H1 (cell line): ENCODE results near the gene PCIF1. TPM values are rescaled to one million over a fixed set of nuclear protein-coding genes. Genes with fewer than 3 reads are reported as not detected.

Source experiments
- CTCF ChIA-PET: fragments of 300-600 bp; sonication (Branson Sonifier 250); formaldehyde crosslinking; loops from one replicate; lab custom pipeline; 2021; ENCODE audit not compliant: partially characterized antibody; lab: Charles Lee
- POLR2A ChIA-PET: fragments of 300-600 bp; sonication (Branson Sonifier 250); formaldehyde crosslinking; loops from one replicate; lab custom pipeline; 2021; ENCODE audit warnings: inconsistent platforms; ENCODE audit not compliant: partially characterized antibody; lab: Charles Lee
- DNase-seq, 2 experiments: peaks; one replicate each; pipeline versions ENCODE4 v3.0.0 to v3.0.0-alpha.2; 2010 to 2022; ENCODE audit warnings: low spot score in 2 of 2, low read depth in 1 of 2, mixed read lengths in 1 of 2
- FAIRE-seq: peaks from 2 replicates; lab custom pipeline; 2011; peaks lifted over from hg19 to GRCh38; lab: Jason Lieb, UNC
- H2AFZ ChIP-seq: 2 replicates; pipeline ENCODE4 v1.8.1; 2012; ENCODE audit warnings: low read length, inconsistent platforms
- H2AK5ac ChIP-seq: 2 replicates; pipeline ENCODE4 v1.6.1; 2013; ENCODE audit warnings: low read depth, low read length
- H2BK120ac ChIP-seq: replicated peaks from 2 replicates; pipeline ENCODE3; 2013; ENCODE audit warnings: low read depth, low read length, inconsistent platforms
- H2BK12ac ChIP-seq: 2 replicates; pipeline ENCODE4 v1.6.1; 2013; ENCODE audit warnings: low read depth, low read length
- H2BK15ac ChIP-seq: 2 replicates; pipeline ENCODE4 v1.6.1; 2013; ENCODE audit warnings: low read length
- H2BK20ac ChIP-seq: 2 replicates; pipeline ENCODE4 v1.6.1; 2013; ENCODE audit warnings: low read length
- H2BK5ac ChIP-seq: 2 replicates; pipeline ENCODE4 v1.6.1; 2013; ENCODE audit warnings: low read depth, low read length
- H3K14ac ChIP-seq: 2 replicates; pipeline ENCODE4 v1.6.1; 2013; ENCODE audit warnings: inconsistent platforms; ENCODE audit not compliant: insufficient read length
- H3K18ac ChIP-seq: 2 replicates; pipeline ENCODE4 v1.6.1; 2013; ENCODE audit warnings: low read length; ENCODE audit errors: extremely low read depth
- H3K23ac ChIP-seq: 2 replicates; pipeline ENCODE4 v1.6.1; 2013; ENCODE audit warnings: inconsistent platforms; ENCODE audit not compliant: insufficient read length
- H3K23me2 ChIP-seq: 2 replicates; pipeline ENCODE4 v1.6.1; 2013; ENCODE audit warnings: low read depth, low read length
- H3K27ac ChIP-seq: 2 replicates; pipeline ENCODE4 v1.6.1; 2011; ENCODE audit warnings: low read depth, low read length, inconsistent platforms
- H3K27me3 ChIP-seq, 4 experiments: replicated peaks in 1 of 4; 1 replicate in 1 of 4; 2 replicates in 3 of 4; pipeline versions ENCODE4 v1.6.1 to v1.8.1; 2011 to 2013; ENCODE audit warnings: low read length in 3 of 4, mild to moderate bottlenecking in 3 of 4, inconsistent platforms in 2 of 4, mixed read lengths in 2 of 4, moderate library complexity in 1 of 4; ENCODE audit not compliant: control insufficient read depth in 3 of 4, insufficient read depth in 3 of 4; ENCODE audit errors: extremely low read depth in 1 of 4
- H3K36me3 ChIP-seq, 4 experiments: 2 replicates each; pipeline versions ENCODE4 v1.6.1 to v1.8.1; 2011 to 2013; ENCODE audit warnings: mild to moderate bottlenecking in 4 of 4, low read length in 3 of 4, moderate library complexity in 2 of 4, control low read depth in 1 of 4, inconsistent platforms in 1 of 4; ENCODE audit not compliant: insufficient read depth in 4 of 4, control insufficient read depth in 2 of 4
- H3K4ac ChIP-seq: replicated peaks from 2 replicates; pipeline ENCODE3; 2013; ENCODE audit warnings: low read length, low read depth, mixed read lengths, inconsistent platforms; ENCODE audit not compliant: insufficient read length
- H3K4me1 ChIP-seq, 4 experiments: replicated peaks in 1 of 4; 1 replicate in 1 of 4; 2 replicates in 3 of 4; pipeline versions ENCODE4 v1.6.1 to v1.8.1; 2011 to 2013; ENCODE audit warnings: low read length in 3 of 4, inconsistent platforms in 2 of 4, mixed read lengths in 1 of 4; ENCODE audit not compliant: insufficient read depth in 4 of 4, control insufficient read depth in 3 of 4
- H3K4me2 ChIP-seq, 2 experiments: 2 replicates each; pipeline versions ENCODE4 v1.6.1 to v1.8.1; 2011 to 2013; ENCODE audit warnings: low read depth in 2 of 2, low read length in 2 of 2, control low read depth in 1 of 2, inconsistent platforms in 1 of 2, mild to moderate bottlenecking in 1 of 2; ENCODE audit not compliant: insufficient read depth in 1 of 2
- H3K4me3 ChIP-seq, 4 experiments: fragments of 200-600, 300-600 bp in 1 of 4; sonication (generic), shearing (Covaris generic), sonication (Bioruptor Twin) in 1 of 4; 2 replicates each; pipeline versions ENCODE4 v1.5.1 to v1.8.1; 2011 to 2016; ENCODE audit warnings: low read length in 4 of 4, low read depth in 3 of 4, control low read depth in 2 of 4, inconsistent platforms in 2 of 4, mild to moderate bottlenecking in 2 of 4, mixed read lengths in 1 of 4, moderate library complexity in 1 of 4; ENCODE audit not compliant: insufficient read depth in 2 of 4; ENCODE audit errors: extremely low read depth in 1 of 4
- H3K56ac ChIP-seq: replicated peaks from 2 replicates; pipeline ENCODE3; 2013; ENCODE audit warnings: low read depth, mild to moderate bottlenecking, mixed read lengths, low read length, inconsistent platforms; ENCODE audit not compliant: insufficient read length
- H3K79me1 ChIP-seq: 2 replicates; pipeline ENCODE4 v1.6.1; 2013; ENCODE audit warnings: low read depth, low read length, control low read depth
- H3K79me2 ChIP-seq, 2 experiments: 2 replicates each; pipeline versions ENCODE4 v1.6.1 to v1.8.1; 2012 to 2013; ENCODE audit warnings: low read length in 2 of 2, mild to moderate bottlenecking in 2 of 2, inconsistent platforms in 1 of 2; ENCODE audit not compliant: insufficient read depth in 2 of 2, control insufficient read depth in 1 of 2
- H3K9ac ChIP-seq, 4 experiments: replicated peaks in 1 of 4; 1 replicate in 1 of 4; 2 replicates in 3 of 4; pipeline versions ENCODE4 v1.6.1 to v1.8.1; 2011 to 2013; ENCODE audit warnings: low read depth in 3 of 4, low read length in 3 of 4, control low read depth in 2 of 4, mild to moderate bottlenecking in 2 of 4, moderate library complexity in 2 of 4, inconsistent platforms in 1 of 4; ENCODE audit errors: extremely low read depth in 1 of 4
- H3K9me3 ChIP-seq, 2 experiments: 2 replicates each; pipeline versions ENCODE4 v1.6.1 to v1.8.1; 2012 to 2013; ENCODE audit warnings: mild to moderate bottlenecking in 2 of 2, moderate library complexity in 2 of 2, control low read depth in 1 of 2, inconsistent platforms in 1 of 2, low read depth in 1 of 2, low read length in 1 of 2, mixed read lengths in 1 of 2; ENCODE audit not compliant: insufficient read depth in 2 of 2
- H4K20me1 ChIP-seq, 2 experiments: replicated peaks in 1 of 2; 2 replicates each; pipeline versions ENCODE3 to v1.8.1; 2011 to 2013; ENCODE audit warnings: inconsistent platforms in 2 of 2, low read length in 2 of 2, mild to moderate bottlenecking in 1 of 2; ENCODE audit not compliant: insufficient read depth in 2 of 2, control insufficient read depth in 1 of 2
- H4K5ac ChIP-seq: 2 replicates; pipeline ENCODE4 v1.6.1; 2013; ENCODE audit warnings: low read length, low read depth, mixed read lengths, inconsistent platforms; ENCODE audit not compliant: insufficient read length
- H4K8ac ChIP-seq: 2 replicates; pipeline ENCODE4 v1.8.0; 2013; ENCODE audit warnings: mild to moderate bottlenecking, moderate library complexity, low read length, inconsistent platforms; ENCODE audit not compliant: insufficient read depth; ENCODE audit errors: extremely low read depth
- H4K91ac ChIP-seq: replicated peaks from 2 replicates; pipeline ENCODE3; 2013; ENCODE audit warnings: low read length, mixed read lengths, inconsistent platforms; ENCODE audit not compliant: insufficient read length
- BRCA1 ChIP-seq: IDR thresholded peaks from 2 replicates; pipeline ENCODE4 v1.6.1; 2012; ENCODE audit warnings: low read depth, low read length, improper control_type of control experiment
- HDAC6 ChIP-seq: IDR thresholded peaks from one replicate; pipeline ENCODE4 v1.7.1; 2012; ENCODE audit warnings: low read depth, mild to moderate bottlenecking, inconsistent platforms, low read length, moderate library complexity
- WGBS, 2 experiments: shearing (Covaris generic) in 1 of 2; methylation state at CpG; one replicate each; pipeline versions ENCODE4 v1.1.6 to v1.1.7; 2013 to 2015; ENCODE audit warnings: low lambda C conversion rate in 2 of 2, mixed read lengths in 2 of 2, inconsistent platforms in 1 of 2, low coverage in 1 of 2, missing lambda C conversion rate in 1 of 2; ENCODE audit not compliant: insufficient replicate concordance in 2 of 2, insufficient coverage in 1 of 2, insufficient read length in 1 of 2; ENCODE audit errors: extremely low coverage in 1 of 2, missing lambda C conversion rate in 1 of 2; 5-methylcytosine and 5-hydroxymethylcytosine counted together
- polyA plus RNA-seq, 7 experiments: library from polyadenylated mRNA; depleted of rRNA in 3 of 7; stranded (reverse) in 5 of 7; unstranded in 2 of 7; fragments of >200 nt in 5 of 7; fragments of 200-250 nt in 2 of 7; gene quantifications; 1 replicate in 5 of 7; 2 replicates in 1 of 7; 4 replicates in 1 of 7; pipeline versions ENCODE4 v1.2.1 to v1.2.3, GENCODE V29; 2011 to 2013; ENCODE audit warnings: missing spikeins in 2 of 7, mixed read lengths in 2 of 7
- total RNA-seq: library from RNA; stranded (reverse); fragmentation: NEBNext Ultra II Directional; extraction: Animal tissue kit (Norgen Biotek cat#: 25700); gene quantifications from 2 replicates; pipeline ENCODE4 v1.2.1, GENCODE V29; 2021

Gene PCIF1
- total and polyA plus RNA-seq, 2 of the 8 experiments (the other 6 are each of a cell fraction or from before 2014, with no cell fraction given): 30.3 to 30.6 TPM

GRCh38 chr20:45951925-45952834 is 17.7 kb downstream of the PCIF1 start:
- Histone ChIP-seq H2BK5ac (no peak overlapping the region; the same call in 1 of the 2 replicates), H3K14ac (no peak overlapping the region), H3K56ac (no peak overlapping the region), H2BK120ac (no peak overlapping the region), H4K91ac (no peak overlapping the region), H2BK15ac (no peak overlapping the region), H2BK20ac (no peak overlapping the region), H3K79me2 (no peaks in the 10 kb centered on the region), H3K27me3 (no peaks in the 10 kb centered on the region), H3K36me3 (peaks cover 7 to 33% (median 12%) of the 10 kb centered on the region in 4 experiments; a peak in 7 of 8 replicates), H4K5ac (no peak overlapping the region), H3K4ac (no peak overlapping the region), H3K23ac (no peak overlapping the region), H3K4me3 (no peak overlapping the region), H3K9ac (no peak overlapping the region), H3K23me2 (no peaks in the 10 kb centered on the region), H2BK12ac (no peak overlapping the region), H2AFZ (no peak overlapping the region), H4K20me1 (peaks cover 0 to 8% of the 10 kb centered on the region in 2 experiments), H2AK5ac (no peak overlapping the region), H3K18ac (no peak overlapping the region), H3K4me1 (peaks cover 0 to 3% (median 1%) of the 10 kb centered on the region in 4 experiments; a peak in 1 of 7 replicates), H4K8ac (no peak overlapping the region), H3K79me1 (peaks cover 2% of the 10 kb centered on the region; the same call in 1 of the 2 replicates), H3K27ac (no peak overlapping the region), H3K9me3 (no peaks in the 10 kb centered on the region), H3K4me2 (no peak overlapping the region)
- FAIRE-seq (no peak), DNase-seq (no peak)
- whole genome bisulfite sequencing, 2 experiments: 94% methylated on average over 19 of the region's 19 CpGs; no CpG with 5 or more reads in 1 of the 2 experiments
- no peak for TF ChIP-seq HDAC6
- TF ChIP-seq BRCA1: no peak
- POLR2A ChIA-PET: interaction anchor here (0.6 to 14.0 kb wide), 13 partner anchors 13 to 128 kb away, joined by 3 to 283 read pairs (median 4); partner anchors contain the start of genes PCIF1, PLTP, SNX21 and ZNF335
- CTCF ChIA-PET: interaction anchor here (0.6 to 4.2 kb wide), 12 partner anchors 9 to 1733 kb away, joined by 3 to 25 read pairs (median 5); partner anchors contain the start of genes CTSA and NEURL2
